ENCODE data around the gene CDKN2AIPNL. TPM values are rescaled to one million over a fixed set of nuclear protein-coding genes. Genes with fewer than 3 reads are reported as not detected.

The CDKN2AIPNL gene
- total and polyA plus RNA-seq, 2 donors: 24.1 to 24.5 TPM

GRCh38 chr5:134447815-134448520 is 36.3 kb upstream of the CDKN2AIPNL start:
- Histone ChIP-seq H3K36me3 (ENCODE audit: insufficient read depth) (no peaks in the 10 kb centered on the region), H3K4me3 (ENCODE audit: low read depth, low read length) (no peak overlapping the region), H3K27ac (ENCODE audit: low read depth) (no peak overlapping the region), H3K4me1 (ENCODE audit: insufficient read depth) (no peaks in the 10 kb centered on the region)
- DNase-seq (ENCODE audit: extremely low spot score): no peak
- WGBS: 82% methylated on average over 7 of the region's 7 CpGs

- WGBS: 62% methylated on average over 2 of the region's 2 CpGs
- Histone ChIP-seq H3K4me1 (ENCODE audit: insufficient read depth) (no peaks in the 10 kb centered on the region), H3K36me3 (ENCODE audit: insufficient read depth) (no peaks in the 10 kb centered on the region), H3K27ac (ENCODE audit: low read depth) (no peak overlapping the region), H3K4me3 (ENCODE audit: low read depth, low read length) (no peak overlapping the region)
- DNase-seq (ENCODE audit: extremely low spot score): no peak
Measured at GRCh38 chr5:134446938-134447337, 35.3 kb upstream of the CDKN2AIPNL start.

GRCh38 chr5:134445856-134446818 is 34.5 kb upstream of the CDKN2AIPNL start:
- DNase-seq (ENCODE audit: extremely low spot score): no peak
- Histone ChIP-seq H3K4me3 (ENCODE audit: low read depth, low read length) (no peak overlapping the region), H3K4me1 (ENCODE audit: insufficient read depth) (no peaks in the 10 kb centered on the region), H3K27ac (ENCODE audit: low read depth) (no peak overlapping the region), H3K36me3 (ENCODE audit: insufficient read depth) (no peaks in the 10 kb centered on the region)
- 93% methylated on average over 8 of the region's 8 CpGs for WGBS

GRCh38 chr5:134444941-134445471 is 33.3 kb upstream of the CDKN2AIPNL start:
- no peak for DNase-seq (ENCODE audit: extremely low spot score)
- WGBS: 92% methylated on average over 5 of the region's 5 CpGs
- no peak overlapping the region for H3K27ac ChIP-seq (ENCODE audit: low read depth)
- H3K4me3 ChIP-seq (ENCODE audit: low read depth, low read length): no peak overlapping the region
- H3K36me3 ChIP-seq (ENCODE audit: insufficient read depth): no peaks in the 10 kb centered on the region
- H3K4me1 ChIP-seq (ENCODE audit: insufficient read depth): no peaks in the 10 kb centered on the region

- H3K36me3 ChIP-seq (ENCODE audit: insufficient read depth): no peaks in the 10 kb centered on the region
- DNase-seq (ENCODE audit: extremely low spot score): no peak
- H3K4me1 ChIP-seq (ENCODE audit: insufficient read depth): no peaks in the 10 kb centered on the region
- WGBS: 76% methylated on average over 3 of the region's 3 CpGs
- no peak overlapping the region for H3K4me3 ChIP-seq (ENCODE audit: low read depth, low read length)
- H3K27ac ChIP-seq (ENCODE audit: low read depth): no peak overlapping the region
Measured at GRCh38 chr5:134440201-134440755, 28.6 kb upstream of the CDKN2AIPNL start.

GRCh38 chr5:134439210-134439654 is 27.6 kb upstream of the CDKN2AIPNL start:
- Histone ChIP-seq H3K36me3 (ENCODE audit: insufficient read depth) (no peaks in the 10 kb centered on the region), H3K4me3 (ENCODE audit: low read depth, low read length) (peak overlapping the region; percentile 7), H3K27ac (ENCODE audit: low read depth) (no peak overlapping the region), H3K4me1 (ENCODE audit: insufficient read depth) (no peaks in the 10 kb centered on the region)
- WGBS: 21% methylated on average over 7 of the region's 7 CpGs
- peak; percentile 49 for DNase-seq (ENCODE audit: extremely low spot score)

- Histone ChIP-seq H3K4me3 (ENCODE audit: low read depth, low read length) (no peak overlapping the region), H3K36me3 (ENCODE audit: insufficient read depth) (no peaks in the 10 kb centered on the region), H3K27ac (ENCODE audit: low read depth) (peak overlapping the region; percentile 80), H3K4me1 (ENCODE audit: insufficient read depth) (no peaks in the 10 kb centered on the region)
- no peak for DNase-seq (ENCODE audit: extremely low spot score)
- 74% methylated on average over 7 of the region's 7 CpGs for WGBS
Measured at GRCh38 chr5:134438721-134439123, 27.0 kb upstream of the CDKN2AIPNL start.

GRCh38 chr5:134437847-134438581 is 26.3 kb upstream of the CDKN2AIPNL start:
- Histone ChIP-seq H3K4me3 (ENCODE audit: low read depth, low read length) (no peak overlapping the region), H3K4me1 (ENCODE audit: insufficient read depth) (no peaks in the 10 kb centered on the region), H3K27ac (ENCODE audit: low read depth) (no peak overlapping the region), H3K36me3 (ENCODE audit: insufficient read depth) (no peaks in the 10 kb centered on the region)
- no peak for DNase-seq (ENCODE audit: extremely low spot score)
- 69% methylated on average over 7 of the region's 7 CpGs for WGBS

GRCh38 chr5:134437340-134437846 is 25.7 kb upstream of the CDKN2AIPNL start:
- Histone ChIP-seq H3K4me1 (ENCODE audit: insufficient read depth) (no peaks in the 10 kb centered on the region), H3K27ac (ENCODE audit: low read depth) (no peak overlapping the region), H3K36me3 (ENCODE audit: insufficient read depth) (no peaks in the 10 kb centered on the region), H3K4me3 (ENCODE audit: low read depth, low read length) (no peak overlapping the region)
- 89% methylated on average over 4 of the region's 4 CpGs for WGBS
- DNase-seq (ENCODE audit: extremely low spot score): no peak

GRCh38 chr5:134436523-134437339 is 25.1 kb upstream of the CDKN2AIPNL start:
- DNase-seq (ENCODE audit: extremely low spot score): peak; percentile 61
- Histone ChIP-seq H3K27ac (ENCODE audit: low read depth) (peak overlapping the region; percentile 70), H3K4me3 (ENCODE audit: low read depth, low read length) (no peak overlapping the region), H3K36me3 (ENCODE audit: insufficient read depth) (no peaks in the 10 kb centered on the region), H3K4me1 (ENCODE audit: insufficient read depth) (no peaks in the 10 kb centered on the region)
- 17% methylated on average over 20 of the region's 20 CpGs for WGBS

- no peaks in the 10 kb centered on the region for H3K4me1 ChIP-seq (ENCODE audit: insufficient read depth)
- WGBS: 71% methylated on average over 2 of the region's 2 CpGs
Measured at GRCh38 chr5:134435560-134435959, 23.9 kb upstream of the CDKN2AIPNL start.

GRCh38 chr5:134432677-134433359 is 21.1 kb upstream of the CDKN2AIPNL start:
- no peaks in the 10 kb centered on the region for H3K4me1 ChIP-seq (ENCODE audit: insufficient read depth)
- no peak for DNase-seq (ENCODE audit: extremely low spot score)
- WGBS: 70% methylated on average over 14 of the region's 14 CpGs
- no peak overlapping the region for H3K27ac ChIP-seq (ENCODE audit: low read depth)
- H3K4me3 ChIP-seq (ENCODE audit: low read depth, low read length): no peak overlapping the region
- no peaks in the 10 kb centered on the region for H3K36me3 ChIP-seq (ENCODE audit: insufficient read depth)

More at GRCh38 chr5:134435560-134435959, 23.9 kb upstream of the CDKN2AIPNL start:
- Histone ChIP-seq H3K4me3 (ENCODE audit: low read depth, low read length) (no peak overlapping the region), H3K27ac (ENCODE audit: low read depth) (no peak overlapping the region), H3K36me3 (ENCODE audit: insufficient read depth) (no peaks in the 10 kb centered on the region)
- no peak for DNase-seq (ENCODE audit: extremely low spot score)
